Esophagus squamous epithelium (tissue), 4 donors: ENCODE measurements around the gene NEK7.

Source experiments
- CTCF ChIP-seq, 6 experiments: fragments of 450-650 bp in 4 of 6; fragments of 200-600 bp in 2 of 6; sonication (generic) in 2 of 6; IDR thresholded peaks; one replicate each; pipeline ENCODE4 v1.5.1; 2016 to 2019; ENCODE audit warnings: antibody characterized with exemption in 6 of 6, mild to moderate bottlenecking in 4 of 6, moderate library complexity in 4 of 6
- POLR2A ChIP-seq, 4 donors: fragments of 450-650 bp; IDR thresholded peaks; one replicate each; pipeline ENCODE4 v1.6.1; 2017; ENCODE audit warnings: antibody characterized with exemption in 4 of 4, mild to moderate bottlenecking in 4 of 4, moderate library complexity in 3 of 4

DNA sequence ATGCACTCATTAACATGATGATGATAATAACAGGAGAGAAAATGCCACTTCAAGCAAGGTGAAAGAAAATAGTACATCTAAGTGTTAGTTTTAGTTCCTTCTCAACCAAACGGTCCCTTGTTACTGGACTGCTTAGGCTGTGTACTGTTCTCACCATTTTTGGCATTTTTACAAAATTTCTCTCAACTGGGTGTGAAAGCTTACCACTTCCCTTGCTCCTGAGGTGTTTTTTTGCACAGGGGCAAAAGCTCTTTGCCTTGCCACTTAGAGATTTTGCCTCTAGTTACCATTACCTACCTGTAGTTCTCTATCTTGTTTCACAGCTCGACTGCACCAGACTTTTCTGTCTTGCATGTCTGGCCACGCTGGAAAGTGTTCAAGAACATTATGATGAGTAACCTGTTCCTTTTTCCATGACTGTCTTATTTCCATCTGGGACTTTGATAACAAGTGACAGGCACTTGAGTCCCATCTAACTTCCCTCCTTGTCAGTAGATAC, 10.7 kb downstream of the NEK7 start:
- TF ChIP-seq CTCF (IDR thresholded peaks at IDR 0.05) (no peak), POLR2A (IDR thresholded peaks at IDR 0.05) (no peak)
